Fibroblast of lung (primary cell): ENCODE measurements around the gene ZNF570.

Experiments
- CTCF ChIP-seq, 2 donors: IDR thresholded peaks in 1 of 2; conservative IDR thresholded peaks in 1 of 2; 1 replicate in 1 of 2; 2 replicates in 1 of 2; pipeline ENCODE4 v1.5.1; 2011 to 2012; ENCODE audit warnings: low read length in 2 of 2, control low read depth in 1 of 2, inconsistent platforms in 1 of 2, low read depth in 1 of 2, mild to moderate bottlenecking in 1 of 2
- EZH2 ChIP-seq: IDR thresholded peaks from 2 replicates; pipeline ENCODE4 v1.5.1; 2012; ENCODE audit warnings: low read length, control low read depth, mild to moderate bottlenecking; ENCODE audit errors: missing control alignments

GRCh38 chr19:37511186-37511585, 42.0 kb downstream of the ZNF570 start:
- no peak for TF ChIP-seq CTCF (conservative IDR thresholded peaks at IDR 0.05 in 1 of 2, IDR thresholded peaks at IDR 0.05 in 1 of 2; ENCODE audit: low read depth in 1 of 2, low read length in 2 of 2)
- TF ChIP-seq EZH2 = no peak
